OCI-LY1 (cell line): ENCODE data around the gene ALS2CL.

ENCODE experiments used
- H2AFZ ChIP-seq: fragments of 200-600 bp; sonication (generic), shearing (Covaris generic); 2 replicates; pipeline ENCODE4 v1.6.0; 2014; ENCODE audit warnings: antibody characterized with exemption, mild to moderate bottlenecking, low read length
- H3F3A ChIP-seq: fragments of 200-600 bp; sonication (generic), shearing (Covaris generic); 2 replicates; pipeline ENCODE4 v1.6.0; 2014; ENCODE audit warnings: mild to moderate bottlenecking, antibody characterized with exemption, low read length, moderate library complexity; ENCODE audit not compliant: insufficient read depth
- H3K27ac ChIP-seq: fragments of 200-600 bp; sonication (generic); 2 replicates; pipeline ENCODE4 v1.5.1; 2014; ENCODE audit warnings: low read length, mixed run types, mild to moderate bottlenecking, low read depth; ENCODE audit not compliant: poor library complexity, severe bottlenecking
- H3K27me3 ChIP-seq: fragments of 200-600 bp; sonication (generic); 2 replicates; pipeline ENCODE4 v1.6.0; 2014; ENCODE audit warnings: antibody characterized with exemption, mild to moderate bottlenecking, low read length, moderate library complexity; ENCODE audit not compliant: insufficient read depth
- H3K36me3 ChIP-seq: fragments of 200-600 bp; sonication (generic); 2 replicates; pipeline ENCODE4 v1.6.1; 2014; ENCODE audit warnings: mild to moderate bottlenecking, antibody characterized with exemption, low read length, moderate library complexity, mixed read lengths; ENCODE audit not compliant: insufficient read depth
- H3K4me1 ChIP-seq: fragments of 200-600 bp; sonication (generic); 2 replicates; pipeline ENCODE4 v1.5.1; 2014; ENCODE audit warnings: mild to moderate bottlenecking, low read length, moderate library complexity; ENCODE audit not compliant: insufficient read depth, severe bottlenecking
- H3K4me2 ChIP-seq: fragments of 200-600 bp; sonication (generic), shearing (Covaris generic); 2 replicates; pipeline ENCODE4 v1.6.1; 2014; ENCODE audit warnings: low read length
- H3K4me3 ChIP-seq: fragments of 200-600 bp; sonication (generic); 2 replicates; pipeline ENCODE4 v1.5.1; 2014; ENCODE audit warnings: low read length, low read depth, mild to moderate bottlenecking, mixed read lengths; ENCODE audit not compliant: poor library complexity, severe bottlenecking
- H3K79me2 ChIP-seq: fragments of 200-600 bp; shearing (Covaris generic); 2 replicates; pipeline ENCODE4 v1.6.1; 2016; ENCODE audit warnings: mixed run types, low read length, mixed read lengths; ENCODE audit not compliant: insufficient read depth
- H3K9ac ChIP-seq: fragments of 200-600 bp; sonication (generic), shearing (Covaris generic); 2 replicates; pipeline ENCODE4 v1.6.1; 2014; ENCODE audit warnings: mild to moderate bottlenecking, low read length, mixed read lengths
- H3K9me2 ChIP-seq: fragments of 200-600 bp; sonication (generic), shearing (Covaris generic); 2 replicates; pipeline ENCODE4 v1.6.1; 2014; ENCODE audit warnings: low read depth, mild to moderate bottlenecking, low read length, mixed read lengths
- H3K9me3 ChIP-seq: fragments of 200-600 bp; shearing (Covaris generic); 2 replicates; pipeline ENCODE4 v1.6.1; 2014; ENCODE audit warnings: low read length, mixed read lengths
- H4K20me1 ChIP-seq: fragments of 200-600 bp; sonication (generic), shearing (Covaris generic); 2 replicates; pipeline ENCODE4 v1.6.0; 2016; ENCODE audit warnings: mild to moderate bottlenecking, low read length; ENCODE audit not compliant: insufficient read depth
- EZH2 ChIP-seq: fragments of 200-600 bp; sonication (generic), shearing (Covaris generic); IDR thresholded peaks from 2 replicates; pipeline ENCODE4 v1.8.0; 2017; ENCODE audit warnings: borderline replicate concordance, mixed run types, mild to moderate bottlenecking, antibody characterized with exemption, low read length, moderate library complexity, mixed read lengths
- TF ChIP-seq, protein P1 (sequence below): fragments of 200-600 bp; sonication (generic), shearing (Covaris generic); IDR thresholded peaks from 2 replicates; pipeline ENCODE4 v1.5.1; 2017; ENCODE audit warnings: mild to moderate bottlenecking, antibody characterized with exemption, low read length, moderate library complexity, mixed read lengths

ALS2CL gene

DNA sequence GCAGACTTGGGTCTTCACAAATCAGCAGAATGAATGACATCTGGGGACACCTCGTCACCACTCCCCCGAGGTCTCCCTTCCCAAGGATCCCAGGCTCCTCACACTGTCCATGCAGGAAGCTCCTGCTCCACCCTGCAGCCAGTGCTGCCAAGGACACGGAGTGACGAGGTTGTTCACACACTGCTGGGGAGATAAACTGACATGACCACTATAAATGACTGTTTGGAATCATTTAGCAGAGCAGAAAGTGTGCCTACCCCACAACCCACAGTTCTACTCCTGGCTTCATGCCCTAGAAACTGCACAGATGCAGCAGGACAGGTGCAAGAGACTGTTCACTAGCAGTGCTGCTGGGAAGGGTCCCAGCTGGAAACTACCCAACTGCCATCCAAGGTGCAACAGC, 43.9 kb upstream of the ALS2CL start:
- Histone ChIP-seq H3K27ac (no peak overlapping the region), H3K9me3 (no peaks in the 10 kb centered on the region), H3K4me2 (no peak overlapping the region), H3K4me3 (no peak overlapping the region), H3K79me2 (no peaks in the 10 kb centered on the region), H3K9ac (no peak overlapping the region), H4K20me1 (no peaks in the 10 kb centered on the region), H3F3A (no peaks in the 10 kb centered on the region), H2AFZ (no peak overlapping the region), H3K4me1 (no peaks in the 10 kb centered on the region), H3K9me2 (no peaks in the 10 kb centered on the region), H3K36me3 (no peaks in the 10 kb centered on the region), H3K27me3 (no peaks in the 10 kb centered on the region)
- no peak for TF ChIP-seq EZH2
- TF ChIP-seq, protein P1, sequence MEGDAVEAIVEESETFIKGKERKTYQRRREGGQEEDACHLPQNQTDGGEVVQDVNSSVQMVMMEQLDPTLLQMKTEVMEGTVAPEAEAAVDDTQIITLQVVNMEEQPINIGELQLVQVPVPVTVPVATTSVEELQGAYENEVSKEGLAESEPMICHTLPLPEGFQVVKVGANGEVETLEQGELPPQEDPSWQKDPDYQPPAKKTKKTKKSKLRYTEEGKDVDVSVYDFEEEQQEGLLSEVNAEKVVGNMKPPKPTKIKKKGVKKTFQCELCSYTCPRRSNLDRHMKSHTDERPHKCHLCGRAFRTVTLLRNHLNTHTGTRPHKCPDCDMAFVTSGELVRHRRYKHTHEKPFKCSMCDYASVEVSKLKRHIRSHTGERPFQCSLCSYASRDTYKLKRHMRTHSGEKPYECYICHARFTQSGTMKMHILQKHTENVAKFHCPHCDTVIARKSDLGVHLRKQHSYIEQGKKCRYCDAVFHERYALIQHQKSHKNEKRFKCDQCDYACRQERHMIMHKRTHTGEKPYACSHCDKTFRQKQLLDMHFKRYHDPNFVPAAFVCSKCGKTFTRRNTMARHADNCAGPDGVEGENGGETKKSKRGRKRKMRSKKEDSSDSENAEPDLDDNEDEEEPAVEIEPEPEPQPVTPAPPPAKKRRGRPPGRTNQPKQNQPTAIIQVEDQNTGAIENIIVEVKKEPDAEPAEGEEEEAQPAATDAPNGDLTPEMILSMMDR = no peak

DNA sequence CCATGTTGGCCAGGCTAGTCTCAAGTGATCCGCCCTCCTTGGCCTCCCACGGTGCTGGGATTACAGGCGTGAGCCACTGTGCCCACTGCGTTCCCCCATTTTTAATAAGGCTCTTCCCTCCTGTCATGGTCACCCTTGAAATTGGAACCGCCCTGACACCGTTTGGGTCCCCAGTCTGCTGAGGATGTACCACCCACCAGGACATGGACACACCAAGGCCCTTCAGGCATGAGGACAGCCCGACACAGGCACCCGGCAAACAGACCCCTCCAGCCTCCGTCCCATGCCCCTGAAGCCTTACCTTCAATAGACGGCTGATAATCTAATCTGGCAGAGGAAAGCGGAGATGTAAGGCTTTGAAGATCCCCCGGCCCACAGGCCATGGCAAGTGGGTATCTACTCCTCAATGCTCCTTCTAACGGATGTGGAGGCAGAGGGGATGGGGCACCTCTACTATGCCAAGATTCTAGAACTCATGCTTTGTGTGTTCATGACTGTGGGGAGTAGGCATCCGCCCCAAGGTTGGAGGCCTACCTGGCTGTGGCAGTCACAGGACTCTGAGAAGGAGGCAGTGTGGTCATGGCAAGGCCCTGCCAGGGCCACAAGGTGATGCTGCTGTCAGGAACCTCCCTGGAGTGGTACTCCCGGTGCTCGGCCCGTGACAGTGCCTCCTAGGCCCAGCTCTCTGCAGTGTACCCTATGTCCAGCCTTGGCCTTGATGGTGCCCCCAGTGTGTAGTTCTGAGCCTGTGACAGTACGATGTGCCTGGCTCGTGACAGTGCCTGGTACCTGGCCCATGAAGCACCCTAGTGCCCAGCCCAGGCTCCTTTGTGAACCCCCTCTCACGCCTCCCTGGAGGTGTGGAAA, 42.8 kb upstream of the ALS2CL start:
- Histone ChIP-seq H2AFZ (no peak overlapping the region), H3K27me3 (no peaks in the 10 kb centered on the region), H3K79me2 (no peaks in the 10 kb centered on the region), H3K27ac (no peak overlapping the region), H4K20me1 (no peaks in the 10 kb centered on the region), H3K9me2 (no peaks in the 10 kb centered on the region), H3F3A (no peaks in the 10 kb centered on the region), H3K4me3 (no peak overlapping the region), H3K4me2 (no peak overlapping the region), H3K4me1 (no peaks in the 10 kb centered on the region), H3K9ac (no peak overlapping the region), H3K36me3 (no peaks in the 10 kb centered on the region), H3K9me3 (no peaks in the 10 kb centered on the region)
- TF ChIP-seq, protein P1 = no peak
- TF ChIP-seq EZH2 = no peak

DNA sequence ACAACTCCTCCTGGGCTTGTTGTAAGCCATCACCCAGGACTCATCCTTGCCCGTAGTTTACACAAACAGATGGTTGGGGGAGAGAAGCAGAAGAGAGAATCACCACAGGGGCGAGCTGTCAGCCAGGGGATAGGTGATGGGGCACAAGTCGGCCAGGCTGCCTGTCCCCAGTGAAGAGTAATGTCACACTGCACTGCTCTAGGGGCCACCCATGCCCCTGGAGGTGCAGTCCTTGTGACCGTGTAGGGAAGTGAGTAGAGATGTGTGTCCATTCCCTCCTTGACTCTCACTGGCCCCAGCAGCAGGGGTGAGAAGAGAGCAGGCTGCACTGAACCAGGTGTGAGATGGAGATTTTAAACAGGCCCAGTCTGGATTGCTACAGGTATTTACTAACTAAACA, 41.3 kb upstream of the ALS2CL start:
- H2AFZ ChIP-seq = no peak overlapping the region
- TF ChIP-seq EZH2 = no peak
- H3K4me3 ChIP-seq = no peak overlapping the region
- H3K9me2 ChIP-seq = no peaks in the 10 kb centered on the region
- H4K20me1 ChIP-seq = no peaks in the 10 kb centered on the region
- H3K36me3 ChIP-seq = no peaks in the 10 kb centered on the region
- H3K4me2 ChIP-seq = no peak overlapping the region
- no peaks in the 10 kb centered on the region for H3F3A ChIP-seq
- H3K27me3 ChIP-seq = no peaks in the 10 kb centered on the region
- no peaks in the 10 kb centered on the region for H3K4me1 ChIP-seq
- H3K9ac ChIP-seq = no peak overlapping the region
- no peaks in the 10 kb centered on the region for H3K79me2 ChIP-seq
- no peaks in the 10 kb centered on the region for H3K9me3 ChIP-seq
- no peak overlapping the region for H3K27ac ChIP-seq
